ENCODE data around the gene SIAH3. TPM values are rescaled to one million over a fixed set of nuclear protein-coding genes. Genes with fewer than 3 reads are reported as not detected.

Gene SIAH3
- total RNA-seq, 2 experiments from 2014 or later: 0.18 to 0.19 TPM

- no peaks in the 10 kb centered on the region for H3K36me3 Mint-ChIP-seq (ENCODE audit: low read depth)
- no peak overlapping the region for H3K4me3 Mint-ChIP-seq
- no peaks in the 10 kb centered on the region for H3K9me3 Mint-ChIP-seq (ENCODE audit: low read depth)
- ATAC-seq: no peak
- no peaks in the 10 kb centered on the region for H3K4me1 Mint-ChIP-seq
- POLR2A ChIA-PET: no interaction called here
- no peak for DNase-seq
- CTCF ChIA-PET: no interaction called here
- no peak overlapping the region for H3K27ac Mint-ChIP-seq
- no peaks in the 10 kb centered on the region for H3K27me3 Mint-ChIP-seq
- intact Hi-C loops (cut with DNase I, micrococcal nuclease): no loop called here
Observed at GRCh38 chr13:45748941-45749759, 102.4 kb downstream of the SIAH3 start.

- DNase-seq (no peak), ATAC-seq (no peak)
- intact Hi-C loops (cut with DNase I, micrococcal nuclease): no loop called here
- H3K27ac Mint-ChIP-seq: no peak overlapping the region
- H3K4me3 Mint-ChIP-seq: no peak overlapping the region
- H3K9me3 Mint-ChIP-seq (ENCODE audit: low read depth): no peaks in the 10 kb centered on the region
- ChIA-PET POLR2A (no interaction called here), CTCF (no interaction called here)
- no peaks in the 10 kb centered on the region for H3K4me1 Mint-ChIP-seq
- no peaks in the 10 kb centered on the region for H3K36me3 Mint-ChIP-seq (ENCODE audit: low read depth)
- H3K27me3 Mint-ChIP-seq: no peaks in the 10 kb centered on the region
Observed at GRCh38 chr13:45747071-45747470, 104.5 kb downstream of the SIAH3 start.

GRCh38 chr13:45744979-45745378 lies 106.6 kb downstream of the SIAH3 start:
- Mint-ChIP-seq H3K27me3 (no peaks in the 10 kb centered on the region), H3K36me3 (ENCODE audit: low read depth) (no peaks in the 10 kb centered on the region), H3K27ac (no peak overlapping the region), H3K4me1 (no peaks in the 10 kb centered on the region), H3K4me3 (no peak overlapping the region), H3K9me3 (ENCODE audit: low read depth) (no peaks in the 10 kb centered on the region)
- intact Hi-C loops (cut with DNase I, micrococcal nuclease): no loop called here
- no peak for ATAC-seq
- POLR2A ChIA-PET: no interaction called here
- CTCF ChIA-PET: interaction anchor here (0.8 kb wide), 1 partner anchor 22 kb away, joined by 3 read pairs; no protein-coding TSS in a partner anchor
- no peak for DNase-seq

- no peaks in the 10 kb centered on the region for H3K27me3 Mint-ChIP-seq
- no peaks in the 10 kb centered on the region for H3K9me3 Mint-ChIP-seq (ENCODE audit: low read depth)
- POLR2A ChIA-PET: no interaction called here
- no peak overlapping the region for H3K4me3 Mint-ChIP-seq
- no peaks in the 10 kb centered on the region for H3K36me3 Mint-ChIP-seq (ENCODE audit: low read depth)
- ATAC-seq (no peak), DNase-seq (no peak)
- no peak overlapping the region for H3K27ac Mint-ChIP-seq
- H3K4me1 Mint-ChIP-seq: no peaks in the 10 kb centered on the region
- intact Hi-C loops (cut with DNase I, micrococcal nuclease): no loop called here
- CTCF ChIA-PET: no interaction called here
Observed at GRCh38 chr13:45742985-45743384, 108.6 kb downstream of the SIAH3 start.

GRCh38 chr13:45737571-45738017 lies 114.0 kb downstream of the SIAH3 start:
- intact Hi-C loops (cut with DNase I, micrococcal nuclease): no loop called here
- Mint-ChIP-seq H3K27ac (no peak overlapping the region), H3K27me3 (no peaks in the 10 kb centered on the region), H3K4me1 (no peaks in the 10 kb centered on the region), H3K36me3 (ENCODE audit: low read depth) (no peaks in the 10 kb centered on the region), H3K4me3 (no peak overlapping the region), H3K9me3 (ENCODE audit: low read depth) (no peaks in the 10 kb centered on the region)
- ChIA-PET CTCF (interaction anchor here (0.6 to 0.9 kb wide), 2 partner anchors 30 to 115 kb away, joined by 3 to 4 read pairs; no protein-coding TSS in a partner anchor), POLR2A (no interaction called here)
- ATAC-seq (peak; percentile 57), DNase-seq (peak; percentile 53)

- H3K36me3 Mint-ChIP-seq (ENCODE audit: low read depth): no peaks in the 10 kb centered on the region
- H3K4me1 Mint-ChIP-seq: no peaks in the 10 kb centered on the region
- ATAC-seq (no peak), DNase-seq (no peak)
- intact Hi-C loops (cut with DNase I, micrococcal nuclease): no loop called here
- no peaks in the 10 kb centered on the region for H3K9me3 Mint-ChIP-seq (ENCODE audit: low read depth)
- H3K27ac Mint-ChIP-seq: no peak overlapping the region
- ChIA-PET CTCF (interaction anchor here (1.7 kb wide), 1 partner anchor 109 kb away, joined by 5 read pairs; no protein-coding TSS in a partner anchor), POLR2A (no interaction called here)
- H3K4me3 Mint-ChIP-seq: no peak overlapping the region
- no peaks in the 10 kb centered on the region for H3K27me3 Mint-ChIP-seq
Observed at GRCh38 chr13:45733361-45733760, 118.2 kb downstream of the SIAH3 start.

GRCh38 chr13:45732916-45733315 lies 118.6 kb downstream of the SIAH3 start:
- intact Hi-C loops (cut with DNase I, micrococcal nuclease): no loop called here
- no peaks in the 10 kb centered on the region for H3K4me1 Mint-ChIP-seq
- H3K36me3 Mint-ChIP-seq (ENCODE audit: low read depth): no peaks in the 10 kb centered on the region
- no peak overlapping the region for H3K27ac Mint-ChIP-seq
- ATAC-seq (no peak), DNase-seq (no peak)
- H3K27me3 Mint-ChIP-seq: no peaks in the 10 kb centered on the region
- no peaks in the 10 kb centered on the region for H3K9me3 Mint-ChIP-seq (ENCODE audit: low read depth)
- CTCF ChIA-PET: interaction anchor here (1.7 kb wide), 1 partner anchor 109 kb away, joined by 5 read pairs; no protein-coding TSS in a partner anchor
- POLR2A ChIA-PET: no interaction called here
- H3K4me3 Mint-ChIP-seq: no peak overlapping the region

GRCh38 chr13:45731455-45731854 lies 120.1 kb downstream of the SIAH3 start:
- no peak for DNase-seq
- Mint-ChIP-seq H3K27ac (no peak overlapping the region), H3K4me3 (no peak overlapping the region), H3K27me3 (no peaks in the 10 kb centered on the region), H3K36me3 (ENCODE audit: low read depth) (no peaks in the 10 kb centered on the region), H3K4me1 (no peaks in the 10 kb centered on the region), H3K9me3 (ENCODE audit: low read depth) (no peaks in the 10 kb centered on the region)
- CTCF ChIA-PET: interaction anchor here (0.7 to 2.3 kb wide), 3 partner anchors 11 to 92 kb away, joined by 3 to 8 read pairs (median 3); no protein-coding TSS in a partner anchor
- intact Hi-C loops (cut with DNase I, micrococcal nuclease): no loop called here
- POLR2A ChIA-PET: no interaction called here
- no peak for ATAC-seq

GRCh38 chr13:45728759-45729158 lies 122.8 kb downstream of the SIAH3 start:
- CTCF ChIA-PET: interaction anchor here (0.9 to 1.1 kb wide), 4 partner anchors 33 to 136 kb away, joined by 3 to 4 read pairs (median 4); no protein-coding TSS in a partner anchor
- POLR2A ChIA-PET: interaction anchor here (0.5 kb wide), 1 partner anchor 224 kb away, joined by 3 read pairs; no protein-coding TSS in a partner anchor
- intact Hi-C loops (cut with DNase I, micrococcal nuclease): no loop called here
- no peaks in the 10 kb centered on the region for H3K27me3 Mint-ChIP-seq
- ATAC-seq (peak; percentile 68), DNase-seq (peak; percentile 16)
- no peak overlapping the region for H3K27ac Mint-ChIP-seq
- no peaks in the 10 kb centered on the region for H3K4me1 Mint-ChIP-seq
- no peaks in the 10 kb centered on the region for H3K9me3 Mint-ChIP-seq (ENCODE audit: low read depth)
- no peaks in the 10 kb centered on the region for H3K36me3 Mint-ChIP-seq (ENCODE audit: low read depth)
- no peak overlapping the region for H3K4me3 Mint-ChIP-seq

Other genes with a start within 250 kb of the SIAH3 start
- gene ERICH6B, start 236.0 kb downstream of the SIAH3 start, total RNA-seq: not detected
- not detected for gene CBY2, start 149.4 kb downstream of the SIAH3 start, total RNA-seq
- 10 to 100 TPM; 38.5 to 52.8 TPM for gene ZC3H13, start 201.0 kb upstream of the SIAH3 start, total RNA-seq